DND-41 (cell line): Measurements from ENCODE around the gene CACNA1S.

Source experiments
- EZH2 ChIP-seq: IDR thresholded peaks from 3 replicates; pipeline ENCODE4 v1.6.1; 2012; ENCODE audit warnings: borderline replicate concordance, low read depth, mild to moderate bottlenecking, moderate library complexity, low read length, inconsistent platforms; ENCODE audit not compliant: severe bottlenecking
- TF ChIP-seq, protein P1 (sequence below): IDR thresholded peaks from 2 replicates; pipeline ENCODE4 v1.5.1; 2012; ENCODE audit warnings: borderline replicate concordance, low read length, moderate library complexity, mild to moderate bottlenecking; ENCODE audit not compliant: poor library complexity, severe bottlenecking; ENCODE audit errors: extremely low read depth

DNA sequence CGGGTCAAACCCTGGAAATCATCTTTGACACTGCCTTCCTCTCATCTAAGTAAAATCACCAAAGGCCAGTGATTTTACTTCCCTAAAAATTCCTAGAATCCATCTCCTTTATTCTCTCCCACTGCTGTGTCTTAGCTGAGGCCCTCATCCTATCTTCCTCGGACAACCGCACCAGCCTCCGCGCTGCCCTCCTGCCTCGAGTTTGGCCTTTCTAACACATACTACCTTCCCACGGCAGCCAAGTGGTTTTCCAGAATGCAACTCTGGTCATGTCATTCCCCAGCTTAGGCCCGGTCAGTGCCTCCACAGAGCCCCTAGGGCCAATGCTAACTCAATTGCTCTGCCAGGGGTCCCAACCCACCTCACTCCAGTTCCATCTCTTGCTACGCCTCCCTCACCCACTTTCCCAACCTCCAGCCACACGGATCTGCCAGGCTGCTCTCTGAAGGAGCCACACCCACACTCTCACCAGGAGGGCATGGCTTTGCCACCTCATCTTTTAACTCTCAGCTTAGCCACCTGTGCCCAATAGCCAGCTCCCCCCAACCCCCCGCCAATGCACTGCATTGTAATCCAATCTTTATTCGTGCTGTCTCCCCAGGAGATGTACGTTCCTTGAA is 35.3 kb upstream of the CACNA1S start:
- TF ChIP-seq, protein P1, sequence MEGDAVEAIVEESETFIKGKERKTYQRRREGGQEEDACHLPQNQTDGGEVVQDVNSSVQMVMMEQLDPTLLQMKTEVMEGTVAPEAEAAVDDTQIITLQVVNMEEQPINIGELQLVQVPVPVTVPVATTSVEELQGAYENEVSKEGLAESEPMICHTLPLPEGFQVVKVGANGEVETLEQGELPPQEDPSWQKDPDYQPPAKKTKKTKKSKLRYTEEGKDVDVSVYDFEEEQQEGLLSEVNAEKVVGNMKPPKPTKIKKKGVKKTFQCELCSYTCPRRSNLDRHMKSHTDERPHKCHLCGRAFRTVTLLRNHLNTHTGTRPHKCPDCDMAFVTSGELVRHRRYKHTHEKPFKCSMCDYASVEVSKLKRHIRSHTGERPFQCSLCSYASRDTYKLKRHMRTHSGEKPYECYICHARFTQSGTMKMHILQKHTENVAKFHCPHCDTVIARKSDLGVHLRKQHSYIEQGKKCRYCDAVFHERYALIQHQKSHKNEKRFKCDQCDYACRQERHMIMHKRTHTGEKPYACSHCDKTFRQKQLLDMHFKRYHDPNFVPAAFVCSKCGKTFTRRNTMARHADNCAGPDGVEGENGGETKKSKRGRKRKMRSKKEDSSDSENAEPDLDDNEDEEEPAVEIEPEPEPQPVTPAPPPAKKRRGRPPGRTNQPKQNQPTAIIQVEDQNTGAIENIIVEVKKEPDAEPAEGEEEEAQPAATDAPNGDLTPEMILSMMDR, result no peak
- TF ChIP-seq EZH2, result no peak
